A673 (cell line): ENCODE measurements around the gene COX5A.

ENCODE experiments used
- CTCF ChIP-seq: fragments of 300-800, 200-600 bp; sonication (generic); conservative IDR thresholded peaks from 2 replicates; pipeline ENCODE4 v1.5.1; 2017; ENCODE audit warnings: low read depth, mild to moderate bottlenecking, antibody characterized with exemption, low read length, moderate library complexity, mixed read lengths
- EZH2 ChIP-seq: fragments of 200-600 bp; sonication (generic); IDR thresholded peaks from 2 replicates; pipeline ENCODE4 v1.6.1; 2017; ENCODE audit warnings: borderline replicate concordance, low read depth, mild to moderate bottlenecking, mixed read lengths, antibody characterized with exemption, low read length; ENCODE audit not compliant: poor library complexity, severe bottlenecking

- no peak for TF ChIP-seq CTCF
- TF ChIP-seq EZH2, result no peak
Measured at GRCh38 chr15:74933573-74933972, 4.3 kb downstream of the COX5A start.
